Breast epithelium (tissue), 3 donors: ENCODE measurements around the gene BRIX1.

ENCODE experiments used
- CTCF ChIP-seq, 3 donors: fragments of 450-650 bp; IDR thresholded peaks; one replicate each; pipeline ENCODE4 v1.5.1; 2016 to 2017; ENCODE audit warnings: antibody characterized with exemption in 3 of 3, mild to moderate bottlenecking in 3 of 3, moderate library complexity in 3 of 3
- POLR2A ChIP-seq: fragments of 450-650 bp; IDR thresholded peaks from one replicate; pipeline ENCODE4 v1.6.1; 2016; ENCODE audit warnings: antibody characterized with exemption, mild to moderate bottlenecking, moderate library complexity

- TF ChIP-seq CTCF (IDR thresholded peaks at IDR 0.05): no peak
- TF ChIP-seq POLR2A: no peak
Observed at GRCh38 chr5:34876275-34876674, 39.2 kb upstream of the BRIX1 start.
